NCI-H526 treated with DMSO at 0.1 percent for 48 hours (cell line): ENCODE measurements around the gene FTO.
A peak's percentile ranks its signal among the peaks of the same experiment; 100 is the strongest.

Source experiments
- DNase-seq: peaks from one replicate; lab custom pipeline; 2025; lab: John Stamatoyannopoulos, UW

FTO gene

DNA sequence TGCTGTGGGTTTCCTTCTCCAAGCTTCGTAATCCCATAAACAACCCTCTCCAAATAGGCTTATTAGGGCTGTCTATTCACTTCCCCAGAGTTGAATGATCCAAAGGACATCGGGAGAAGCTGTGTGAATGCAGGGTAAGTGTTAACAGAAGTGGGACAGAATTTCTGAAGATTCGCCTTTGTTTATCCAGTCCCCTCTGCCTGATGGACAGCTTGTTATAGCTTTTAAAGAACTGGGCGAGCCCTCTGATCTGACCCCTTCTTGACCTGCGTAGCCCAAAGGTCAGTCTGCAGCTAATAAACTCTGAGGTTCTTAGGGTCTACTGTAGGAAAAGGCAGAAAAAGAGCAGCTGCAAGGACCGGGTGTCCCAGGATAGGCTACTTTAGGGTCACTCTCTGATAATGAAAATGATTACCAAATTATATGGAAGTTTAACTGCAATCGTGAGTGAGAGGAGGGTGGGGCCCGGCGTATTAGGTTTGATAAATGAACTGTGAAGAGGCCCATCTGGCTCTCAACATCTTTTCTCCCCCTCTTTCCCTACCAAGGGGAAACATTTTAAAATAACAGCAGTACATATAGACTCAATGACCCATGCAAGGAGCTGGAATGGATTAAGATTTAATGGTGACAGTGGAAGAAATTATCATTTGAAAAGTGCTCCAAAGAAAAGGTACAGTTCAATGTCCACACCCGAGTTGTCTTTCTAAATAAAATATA is 233.4 kb downstream of the FTO start:
- no peak for DNase-seq

DNA sequence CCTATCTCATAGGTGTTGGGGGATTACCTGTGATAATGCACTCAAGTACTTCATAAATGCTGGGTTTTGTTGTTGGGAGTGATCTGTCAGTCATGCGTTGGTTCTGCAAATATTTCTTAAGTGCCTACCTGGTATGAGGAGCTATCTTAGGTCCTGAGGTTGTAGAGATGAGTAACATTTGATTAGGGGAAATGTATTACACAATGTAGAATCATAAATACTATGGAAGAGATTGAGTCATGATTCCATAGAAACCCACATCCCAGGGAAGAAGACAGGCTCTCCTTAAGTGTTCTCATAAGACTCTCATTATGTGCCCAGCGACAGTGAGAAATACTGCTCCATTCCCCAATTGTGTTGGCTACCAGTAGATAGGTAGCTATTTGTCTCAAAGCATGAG is 240.1 kb downstream of the FTO start:
- no peak for DNase-seq

DNA sequence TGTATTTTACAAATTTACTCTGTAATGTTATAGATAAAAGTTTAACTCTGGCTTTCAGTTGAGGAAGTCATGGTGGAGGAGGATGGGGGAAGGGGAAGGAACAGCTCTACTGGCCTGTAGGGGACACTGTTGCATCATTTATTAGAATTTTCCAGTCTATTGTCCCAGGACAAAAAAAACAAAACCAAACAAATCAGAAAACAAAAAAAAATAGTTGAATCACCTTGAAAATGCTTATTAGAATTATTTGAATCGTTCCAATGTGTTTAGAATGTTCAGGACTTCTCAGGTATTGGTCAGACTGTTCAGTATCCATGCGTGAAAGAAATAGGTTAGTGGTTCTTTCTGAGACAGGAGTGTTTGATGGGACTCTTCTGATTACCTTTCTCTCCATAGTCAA is 242.0 kb downstream of the FTO start:
- DNase-seq, result no peak

DNA sequence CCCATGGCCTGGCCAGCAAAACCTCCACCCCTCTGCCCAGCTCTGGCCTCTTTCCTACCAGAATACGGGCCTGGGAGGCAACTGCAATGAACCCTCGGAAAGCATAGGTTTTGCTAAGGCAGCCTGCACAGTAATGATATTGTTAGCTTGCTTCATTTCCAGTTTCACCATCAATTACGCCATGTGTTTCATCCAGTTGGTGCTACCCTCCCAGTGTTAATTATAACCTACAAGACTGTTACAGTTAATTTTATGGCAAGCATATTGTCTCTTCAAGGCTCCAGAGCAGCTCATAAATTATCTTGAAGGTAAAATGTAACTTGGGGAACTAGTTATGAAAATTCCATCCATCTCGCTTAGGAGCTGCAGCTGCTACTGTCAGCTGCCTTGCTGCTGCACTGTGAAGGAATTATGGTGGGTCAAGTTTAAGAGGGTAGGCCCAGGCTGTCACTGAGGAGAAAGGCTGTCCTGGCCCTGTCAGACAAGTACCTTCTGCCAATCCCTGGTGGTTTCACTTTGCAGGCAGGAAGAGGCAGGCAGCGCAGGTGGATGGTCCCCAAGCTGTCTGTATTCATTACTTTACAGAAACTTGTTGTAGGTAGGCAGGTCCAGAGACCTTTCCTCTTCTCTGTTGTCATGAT is 242.9 kb downstream of the FTO start:
- no peak for DNase-seq

DNA sequence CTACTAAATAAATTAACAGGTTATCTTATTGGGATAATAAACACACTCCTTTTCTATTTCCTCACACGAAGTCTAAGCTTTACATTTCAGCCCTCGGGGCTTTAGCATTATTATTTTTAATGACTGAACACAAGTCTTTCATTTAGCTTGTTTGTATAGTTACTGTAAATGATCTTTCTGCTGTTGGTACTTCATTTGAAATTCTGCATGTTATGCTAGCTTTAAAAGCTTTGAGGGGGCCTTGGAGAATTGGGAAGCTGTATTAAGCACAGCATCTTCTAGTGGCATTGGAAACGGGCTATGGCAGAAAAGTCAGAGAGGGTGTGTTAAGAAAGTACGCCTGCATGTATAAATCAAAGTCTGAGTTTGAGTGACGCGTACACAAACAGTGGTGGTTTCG is 243.7 kb downstream of the FTO start:
- no peak for DNase-seq

DNA sequence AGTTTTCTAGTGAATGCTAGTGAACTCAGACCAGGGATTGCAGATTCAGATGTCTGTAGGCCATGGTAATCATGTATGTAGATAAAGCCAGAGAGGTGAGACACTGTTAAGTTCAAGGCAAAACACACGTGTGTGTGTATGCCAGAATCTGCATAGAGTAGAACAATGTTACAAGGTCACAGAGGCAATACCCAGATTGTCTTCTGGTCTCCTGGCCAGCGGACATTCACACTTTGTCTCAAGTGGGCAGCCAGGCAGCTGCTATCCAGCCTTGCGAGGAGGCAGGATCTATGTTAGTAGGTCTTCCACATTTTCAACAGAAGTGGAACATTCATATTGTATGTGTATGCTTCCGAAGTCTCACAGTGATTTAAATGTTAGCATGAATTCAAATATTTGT is 244.4 kb downstream of the FTO start:
- DNase-seq, result no peak

DNA sequence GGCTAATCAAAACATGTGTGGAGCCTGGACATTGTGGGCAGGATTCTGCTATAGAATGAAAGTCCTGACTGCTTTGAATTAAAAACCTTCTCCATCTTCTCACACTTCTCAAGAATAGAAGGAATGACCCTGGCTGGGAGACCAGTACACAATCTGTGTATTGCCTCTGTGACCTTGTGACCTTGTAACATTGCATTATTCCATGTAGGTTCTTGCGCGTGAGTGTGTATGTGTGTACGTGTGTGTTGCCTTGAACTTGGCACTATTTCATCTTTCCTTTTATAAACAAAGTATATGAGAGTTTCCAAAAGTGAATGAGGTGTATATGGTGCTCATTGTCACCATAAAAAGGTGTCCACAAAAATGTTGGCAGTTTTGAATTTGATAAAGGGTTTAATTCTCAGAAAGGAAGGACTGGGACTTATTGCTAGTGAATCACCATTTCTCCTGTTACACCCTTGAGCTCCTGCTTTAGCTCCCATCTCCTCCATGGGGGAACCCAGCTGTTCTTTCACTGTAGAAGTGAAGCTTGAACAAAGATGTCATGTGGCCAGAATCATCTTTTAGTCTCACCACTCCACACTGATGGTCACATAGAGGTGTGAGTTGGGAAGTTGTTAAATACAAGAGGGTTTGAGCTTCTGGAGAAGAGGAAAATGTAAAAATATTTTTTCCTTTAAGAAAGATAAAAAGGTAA is 244.9 kb downstream of the FTO start:
- no peak for DNase-seq

DNA sequence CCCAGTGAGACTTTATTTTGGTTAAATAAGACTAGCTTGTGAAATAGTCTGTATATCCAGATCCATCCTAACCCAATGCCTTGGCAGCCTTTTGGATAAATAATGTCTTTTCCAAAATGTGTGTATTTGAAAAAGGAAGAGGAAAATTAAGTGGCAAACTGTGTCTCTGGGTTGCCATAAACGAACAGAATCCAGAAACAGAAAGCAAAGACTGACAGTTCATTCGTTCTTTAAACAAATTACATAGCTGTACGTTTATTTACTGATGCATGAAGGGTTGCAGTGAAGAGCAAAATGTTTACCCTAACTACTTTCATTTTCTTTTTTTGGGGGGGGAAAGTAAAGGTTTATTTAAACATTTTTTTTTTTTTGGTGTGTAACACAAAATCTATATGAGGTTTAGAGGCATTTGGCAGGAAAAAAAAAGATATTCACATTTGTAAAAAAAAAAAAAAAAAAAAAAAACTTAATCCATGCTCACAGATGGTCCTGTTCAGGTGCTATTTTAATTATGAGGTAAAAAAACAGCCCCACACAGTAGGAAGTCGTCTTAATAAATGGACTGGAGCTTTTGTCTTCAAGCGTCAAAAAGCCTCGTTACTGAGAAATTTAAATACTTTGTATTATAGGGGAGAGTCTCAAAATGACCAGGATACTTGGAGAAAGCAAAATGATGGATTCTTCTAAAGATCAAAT is 245.9 kb downstream of the FTO start:
- DNase-seq, result peak; percentile 53

DNA sequence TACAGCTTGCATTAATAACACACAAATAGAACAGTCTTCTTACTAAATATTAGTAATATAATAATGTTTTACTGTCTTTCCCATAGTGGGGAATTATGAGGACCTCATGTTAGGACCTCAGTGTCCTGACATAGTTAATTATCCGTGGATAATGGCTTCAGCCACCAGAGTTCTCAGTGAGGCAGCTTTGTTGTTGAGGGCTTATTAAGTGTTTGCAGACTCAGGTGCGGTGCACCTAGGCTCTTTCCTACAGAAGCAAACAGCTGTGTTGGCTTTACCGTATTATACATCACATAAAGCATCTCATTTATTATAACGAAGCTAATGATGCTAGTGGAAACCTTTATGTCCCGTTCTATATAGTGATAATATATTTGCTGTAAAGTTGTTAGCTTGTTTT is 246.7 kb downstream of the FTO start:
- DNase-seq, result peak; percentile 26

DNA sequence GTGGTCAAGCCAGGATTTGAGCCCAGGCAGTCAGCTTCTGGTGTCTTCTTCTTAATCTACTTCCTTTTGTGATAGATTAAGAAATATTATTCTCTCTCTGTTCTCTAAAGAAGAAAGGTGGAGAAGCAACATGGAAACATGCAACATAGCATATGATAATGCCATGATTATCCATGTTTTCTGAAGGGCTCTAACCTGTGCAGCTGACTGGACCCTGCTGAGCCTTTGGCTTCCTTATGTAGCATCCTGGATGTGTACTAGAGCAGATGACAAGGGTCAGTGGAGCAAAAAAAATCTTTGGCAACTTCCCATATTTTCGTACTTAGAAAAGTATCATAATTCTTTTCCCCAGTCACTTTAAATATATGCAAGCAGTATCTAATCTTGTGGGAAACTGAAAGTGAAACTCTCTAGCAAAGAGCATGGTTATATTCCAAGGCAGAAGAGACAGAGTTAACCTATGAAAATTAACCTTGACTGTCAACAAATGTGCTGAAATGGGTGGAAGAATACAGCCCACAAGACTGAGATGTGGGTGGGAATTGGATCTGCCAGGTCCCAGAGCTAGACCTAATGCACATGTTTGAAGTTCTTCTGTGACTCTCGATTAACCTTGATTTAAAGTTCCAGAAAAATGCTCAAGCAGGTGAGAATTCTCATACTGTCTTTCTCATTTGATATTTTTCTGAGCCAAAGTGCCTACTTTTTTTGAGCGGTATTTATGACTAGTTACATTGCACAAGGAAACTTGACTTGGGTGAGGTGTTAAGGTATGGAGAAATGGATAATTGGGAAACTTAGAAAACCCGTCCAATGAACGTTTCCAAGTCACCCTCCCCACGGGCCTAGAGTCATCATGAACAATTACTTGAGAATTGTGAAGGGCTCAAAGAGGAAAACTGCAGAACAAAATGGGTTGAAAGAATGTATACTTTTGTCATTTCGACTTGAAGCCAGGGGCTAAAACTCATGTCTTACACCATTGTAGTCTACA is 248.6 kb downstream of the FTO start:
- DNase-seq, result no peak

DNA sequence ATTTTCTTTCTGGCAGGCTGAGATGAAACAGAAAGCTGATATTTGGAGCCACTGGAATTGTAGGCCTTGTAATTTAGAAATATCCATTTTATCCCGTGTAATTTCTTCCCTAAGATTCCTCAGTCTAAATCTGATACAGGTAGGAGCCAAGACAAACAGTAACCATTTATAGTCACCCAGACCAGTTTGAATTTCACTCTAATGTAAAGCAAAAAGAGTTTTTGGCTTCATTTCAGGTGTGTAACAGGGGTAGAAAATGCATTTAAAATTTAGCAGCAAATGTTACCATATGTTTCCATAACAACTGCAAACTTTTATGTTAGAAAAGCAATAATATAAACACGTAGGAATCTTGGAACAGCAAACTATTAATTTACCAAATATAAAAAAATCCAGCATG is 249.4 kb downstream of the FTO start:
- no peak for DNase-seq

DNA sequence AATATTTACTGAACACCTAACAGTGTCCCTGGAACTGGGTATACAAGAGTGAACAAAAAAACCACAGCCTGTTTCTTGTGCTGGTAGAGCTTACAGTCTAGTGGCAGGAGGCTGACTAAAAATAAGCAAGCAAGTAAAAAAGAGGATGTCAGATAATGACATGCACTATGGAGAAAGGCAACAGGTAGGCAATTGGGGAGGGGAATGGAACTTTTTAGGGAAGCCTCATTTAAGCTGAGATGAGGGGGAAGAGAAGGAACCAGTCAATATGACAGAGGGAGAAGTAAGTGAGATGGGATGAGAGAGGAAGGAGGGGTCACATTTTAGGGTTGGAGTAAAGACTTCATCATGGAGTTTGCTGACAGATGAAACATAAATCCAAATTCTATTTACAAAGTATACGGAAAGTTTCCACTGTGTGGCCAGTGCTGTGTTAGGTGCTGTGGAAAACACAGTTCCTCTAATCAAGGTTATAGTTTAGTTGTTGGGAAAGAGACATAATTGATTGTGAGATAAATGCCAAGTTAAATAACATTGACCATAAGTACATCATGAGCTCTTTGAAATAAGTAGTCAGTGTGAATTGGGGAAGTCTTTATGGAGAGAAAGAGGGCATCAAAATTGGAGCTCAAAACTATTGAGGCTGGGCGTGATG is 251.4 kb downstream of the FTO start:
- DNase-seq, result no peak

DNA sequence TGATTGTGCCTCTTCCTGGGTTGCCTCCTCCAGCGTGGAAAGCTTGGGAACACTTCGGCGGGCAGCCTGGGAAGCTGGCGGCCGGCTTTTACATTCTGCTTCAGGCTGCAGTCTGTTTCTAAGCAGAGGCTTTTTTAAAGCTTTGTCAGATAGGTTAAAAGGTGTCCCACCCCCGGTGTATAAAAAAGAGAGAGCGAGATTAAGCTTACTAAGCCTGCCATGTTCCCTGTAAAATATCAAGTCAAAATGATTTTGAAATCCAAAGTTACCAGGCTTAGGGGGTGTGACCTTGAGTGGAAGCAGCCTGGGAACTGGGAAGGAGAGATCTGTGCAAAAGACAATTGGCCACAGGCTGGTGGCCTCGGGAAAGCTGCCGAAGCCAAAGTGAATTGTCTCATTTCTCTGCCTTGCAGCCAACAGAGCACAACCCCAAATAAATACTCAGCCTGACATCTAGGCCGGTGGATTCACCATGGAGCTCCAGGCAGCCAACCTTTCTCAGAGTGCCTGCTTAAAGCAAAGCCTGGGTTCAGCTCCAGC is 254.5 kb downstream of the FTO start:
- no peak for DNase-seq

DNA sequence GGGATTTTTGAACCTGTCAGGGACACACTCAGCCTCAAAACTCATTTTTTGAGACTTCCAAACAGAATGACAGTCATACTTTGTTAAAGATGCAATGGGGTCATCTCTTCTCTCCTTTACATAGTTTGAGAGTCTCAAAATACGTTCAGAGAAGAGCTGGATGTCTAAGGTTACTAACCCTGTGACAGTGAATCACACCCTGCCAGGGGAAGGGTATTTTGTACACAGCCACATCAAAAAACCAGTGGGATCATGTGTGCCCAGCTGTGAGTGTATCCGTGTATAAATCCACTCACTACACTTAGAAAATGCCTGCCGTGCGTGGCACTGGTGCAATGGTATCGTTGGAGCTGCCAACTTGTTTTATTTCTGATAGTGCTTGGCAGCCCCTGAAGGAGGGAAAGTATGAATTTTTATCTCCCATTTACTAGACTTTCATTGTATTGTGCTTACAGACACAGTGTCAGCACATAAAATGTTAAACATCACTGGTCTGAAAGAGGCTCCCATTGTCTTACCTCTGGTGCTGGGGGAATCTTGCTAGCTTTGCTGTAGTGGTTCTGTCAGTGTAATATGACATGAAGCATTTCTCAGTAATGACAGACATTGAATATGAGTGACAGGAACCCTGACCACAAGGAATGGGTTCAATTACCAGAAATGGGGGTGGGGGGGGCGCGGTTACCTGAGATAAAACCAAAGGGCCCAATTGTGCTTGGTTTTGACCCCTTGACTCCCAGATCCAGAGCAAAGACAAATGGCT is 256.3 kb downstream of the FTO start:
- no peak for DNase-seq

DNA sequence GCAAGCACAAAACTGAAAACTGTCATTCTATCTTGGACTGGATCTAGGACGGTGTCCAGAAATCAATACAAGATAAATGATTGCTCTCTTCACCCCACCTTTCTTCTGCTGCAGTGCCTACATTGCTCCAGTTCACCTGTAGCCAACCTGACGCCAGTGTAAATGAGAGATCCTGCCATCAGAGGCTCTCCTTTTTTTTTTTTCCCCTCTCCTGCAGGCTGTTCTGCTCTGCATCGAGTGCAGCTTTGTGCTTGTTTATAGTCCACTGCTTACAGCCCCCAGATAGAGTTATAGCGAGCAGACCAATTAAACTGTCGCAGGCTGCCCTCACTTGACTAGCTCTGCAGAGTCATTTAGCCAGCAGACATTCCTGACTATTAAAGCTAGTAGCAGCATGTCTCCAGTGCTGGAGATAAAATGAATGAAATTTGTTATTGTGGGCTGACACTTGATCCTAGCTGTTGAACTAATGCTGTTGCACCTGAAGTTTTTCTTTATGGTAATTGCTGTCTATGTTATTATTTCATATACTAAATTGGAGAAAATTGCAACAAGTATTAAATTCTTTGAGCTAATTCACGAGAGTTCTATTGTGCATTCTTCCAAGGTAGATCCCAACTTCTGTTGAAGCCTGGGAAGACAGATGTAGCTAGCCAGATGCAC is 257.1 kb downstream of the FTO start:
- no peak for DNase-seq

DNA sequence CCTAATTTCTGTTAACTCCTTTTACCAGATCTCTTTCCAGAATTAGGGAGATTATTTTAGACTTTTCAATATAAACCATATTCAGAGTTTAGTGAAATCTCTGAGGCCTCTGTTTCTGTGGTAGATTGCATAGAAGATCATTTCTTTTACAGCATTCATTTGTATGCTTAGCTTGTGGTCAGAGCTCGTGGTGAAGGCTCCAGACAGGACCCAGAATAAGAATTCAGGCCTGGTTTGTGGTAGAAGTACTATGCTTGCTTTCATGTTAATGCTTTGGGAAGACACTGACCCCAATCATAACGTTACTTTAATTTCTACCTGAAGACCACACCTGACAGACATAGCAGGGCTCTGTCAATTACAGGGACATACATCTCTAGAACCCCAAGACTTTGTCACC is 258.1 kb downstream of the FTO start:
- DNase-seq, result no peak

DNA sequence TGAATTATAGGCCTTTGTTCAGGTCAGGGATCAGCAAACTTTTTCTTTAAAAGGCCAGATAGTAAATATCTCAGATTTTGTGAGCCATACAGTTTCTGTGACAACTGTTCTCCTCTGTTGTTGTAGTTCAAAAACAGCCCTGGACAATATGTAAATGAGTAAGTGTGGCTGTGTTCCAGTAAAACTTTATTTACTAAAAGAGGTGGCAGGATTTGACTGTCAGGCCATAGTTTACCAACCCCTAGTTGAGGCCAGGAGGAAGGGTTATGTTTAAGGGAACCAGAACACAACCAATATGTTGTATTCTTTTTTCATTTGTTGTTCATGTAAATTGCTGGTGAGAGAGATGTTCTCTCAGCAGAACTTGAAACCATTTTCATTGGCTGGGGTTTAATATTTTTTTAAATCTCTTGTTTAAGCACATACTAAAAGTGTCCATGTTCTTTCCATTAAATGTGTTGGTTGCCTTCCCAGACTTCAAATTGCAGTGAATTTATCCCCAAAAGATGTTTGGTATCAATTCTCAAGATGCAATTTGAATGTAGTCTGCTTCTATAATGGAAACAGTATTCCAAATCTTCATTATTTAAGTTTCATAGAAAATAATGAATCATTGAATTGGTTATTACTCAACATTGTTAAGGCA is 260.3 kb downstream of the FTO start:
- DNase-seq, result no peak

DNA sequence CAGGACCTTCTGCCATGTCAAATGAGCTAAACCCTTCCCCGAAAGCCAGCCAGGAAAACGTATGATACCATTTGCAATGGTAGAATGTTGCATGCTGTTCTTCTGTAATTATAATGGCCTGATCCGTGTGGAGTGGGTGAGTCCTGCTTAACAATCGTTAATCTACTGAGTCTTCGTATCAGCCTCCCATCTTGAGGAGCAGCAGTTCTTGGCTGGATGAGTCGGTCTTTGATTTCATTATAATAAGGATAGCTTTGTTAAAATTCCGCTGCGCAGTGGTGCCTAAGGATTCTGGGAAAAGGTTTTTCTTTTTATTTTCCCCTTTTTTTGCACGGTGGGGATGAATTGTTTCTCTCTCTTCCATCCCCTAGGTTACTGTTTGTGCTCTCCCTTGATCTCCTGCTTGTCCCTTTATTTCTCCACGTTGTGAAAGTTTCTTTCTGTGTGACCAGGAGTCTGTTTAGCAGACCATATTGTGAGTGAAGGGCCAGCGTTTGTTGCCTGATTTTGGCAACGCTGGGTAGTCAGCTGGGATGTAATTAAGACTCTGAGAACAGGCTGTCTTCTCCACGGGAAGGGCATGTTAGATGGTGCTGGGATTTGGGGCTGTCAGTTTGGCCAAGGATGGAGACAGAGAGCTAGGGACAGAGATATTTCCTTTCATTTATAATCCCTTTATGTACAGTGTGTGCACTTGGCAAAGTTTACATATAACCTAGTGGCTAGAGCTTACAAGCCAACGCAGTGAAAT is 263.0 kb downstream of the FTO start:
- DNase-seq, result no peak
